22Rv1 (cell line): Measurements from ENCODE around the gene HSD17B11.

ENCODE experiments used
- CTCF ChIP-seq: fragments of 450-650 bp; IDR thresholded peaks from 2 replicates; pipeline ENCODE4 v1.5.1; 2017; ENCODE audit warnings: mild to moderate bottlenecking
- ZFX ChIP-seq: fragments of 450-650 bp; IDR thresholded peaks from 2 replicates; pipeline ENCODE4 v1.6.1; 2017; ENCODE audit warnings: antibody characterized with exemption, borderline replicate concordance

GRCh38 chr4:87426865-87427517 lies 36.0 kb upstream of the HSD17B11 start:
- TF ChIP-seq CTCF (no peak), ZFX (no peak)
